Spleen (tissue), 7 donors: ENCODE measurements around the gene RPRD1A.
"Not testable (repeated sequence)": the region's sequence is repeated elsewhere in the genome, so short reads cannot be mapped to it uniquely, and the experiment has no call there.

Source experiments
- POLR2A ChIP-seq, 3 donors: fragments of 450-650 bp; IDR thresholded peaks; one replicate each; pipeline ENCODE4 v1.5.1; 2017; ENCODE audit warnings: antibody characterized with exemption in 3 of 3, mild to moderate bottlenecking in 1 of 3
- POLR2AphosphoS5 ChIP-seq, 3 donors: sonication (generic); formaldehyde crosslinking; IDR thresholded peaks; one replicate each; pipeline ENCODE4 v1.5.1; 2017; ENCODE audit warnings: antibody characterized with exemption in 3 of 3
- TF ChIP-seq, protein P1 (sequence below), 11 experiments: fragments of 200-600 bp in 7 of 11; fragments of 450-650 bp in 4 of 11; sonication (generic) in 4 of 11; IDR thresholded peaks in 8 of 11; conservative IDR thresholded peaks in 3 of 11; 1 replicate in 7 of 11; 2 replicates in 4 of 11; pipeline versions ENCODE4 v1.4.0 to v1.8.0; 2016 to 2021; ENCODE audit warnings: antibody characterized with exemption in 11 of 11, inconsistent platforms in 4 of 11, mild to moderate bottlenecking in 1 of 11
- donor health status: DM: no; HTN: no; CAD: no; lungs with moderate emphysema.
- donor health status: DM: no; HTN: no; CAD: no.
- donor health status: DM: no; HTN: no; CAD: no.

DNA sequence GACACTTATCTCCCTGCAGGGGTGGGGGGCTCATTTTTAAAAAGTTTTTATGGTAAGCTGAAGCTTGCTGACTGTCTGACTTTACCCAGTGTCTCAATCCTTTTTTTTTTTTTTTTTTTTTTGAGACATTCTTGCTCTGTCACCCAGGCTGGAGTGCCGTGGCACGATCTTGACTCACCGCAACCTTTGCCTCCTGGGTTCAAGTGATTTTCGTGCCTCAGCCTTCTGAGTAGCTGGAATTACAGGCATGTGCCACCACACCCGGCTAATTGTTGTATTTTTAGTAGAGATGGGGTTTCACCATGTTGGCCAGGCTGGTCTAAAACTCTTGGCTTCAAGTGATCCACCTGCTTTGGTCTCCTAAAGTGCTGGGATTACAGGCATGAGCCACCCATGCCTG, 24.8 kb upstream of the RPRD1A start:
- TF ChIP-seq, protein P1, sequence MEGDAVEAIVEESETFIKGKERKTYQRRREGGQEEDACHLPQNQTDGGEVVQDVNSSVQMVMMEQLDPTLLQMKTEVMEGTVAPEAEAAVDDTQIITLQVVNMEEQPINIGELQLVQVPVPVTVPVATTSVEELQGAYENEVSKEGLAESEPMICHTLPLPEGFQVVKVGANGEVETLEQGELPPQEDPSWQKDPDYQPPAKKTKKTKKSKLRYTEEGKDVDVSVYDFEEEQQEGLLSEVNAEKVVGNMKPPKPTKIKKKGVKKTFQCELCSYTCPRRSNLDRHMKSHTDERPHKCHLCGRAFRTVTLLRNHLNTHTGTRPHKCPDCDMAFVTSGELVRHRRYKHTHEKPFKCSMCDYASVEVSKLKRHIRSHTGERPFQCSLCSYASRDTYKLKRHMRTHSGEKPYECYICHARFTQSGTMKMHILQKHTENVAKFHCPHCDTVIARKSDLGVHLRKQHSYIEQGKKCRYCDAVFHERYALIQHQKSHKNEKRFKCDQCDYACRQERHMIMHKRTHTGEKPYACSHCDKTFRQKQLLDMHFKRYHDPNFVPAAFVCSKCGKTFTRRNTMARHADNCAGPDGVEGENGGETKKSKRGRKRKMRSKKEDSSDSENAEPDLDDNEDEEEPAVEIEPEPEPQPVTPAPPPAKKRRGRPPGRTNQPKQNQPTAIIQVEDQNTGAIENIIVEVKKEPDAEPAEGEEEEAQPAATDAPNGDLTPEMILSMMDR (IDR thresholded peaks at IDR 0.05 in 8 of 11, conservative IDR thresholded peaks at IDR 0.05 in 3 of 11): not testable (repeated sequence)
- not testable (repeated sequence) for TF ChIP-seq POLR2A, POLR2AphosphoS5 (IDR thresholded peaks at IDR 0.05)
